ENCODE data around the gene ICOS. TPM values are rescaled to one million over a fixed set of nuclear protein-coding genes. Genes with fewer than 3 reads are reported as not detected.
A peak's percentile ranks its signal among the peaks of the same experiment; 100 is the strongest.

ICOS gene
- total RNA-seq, 1 experiment from 2014 or later, result not detected

DNA sequence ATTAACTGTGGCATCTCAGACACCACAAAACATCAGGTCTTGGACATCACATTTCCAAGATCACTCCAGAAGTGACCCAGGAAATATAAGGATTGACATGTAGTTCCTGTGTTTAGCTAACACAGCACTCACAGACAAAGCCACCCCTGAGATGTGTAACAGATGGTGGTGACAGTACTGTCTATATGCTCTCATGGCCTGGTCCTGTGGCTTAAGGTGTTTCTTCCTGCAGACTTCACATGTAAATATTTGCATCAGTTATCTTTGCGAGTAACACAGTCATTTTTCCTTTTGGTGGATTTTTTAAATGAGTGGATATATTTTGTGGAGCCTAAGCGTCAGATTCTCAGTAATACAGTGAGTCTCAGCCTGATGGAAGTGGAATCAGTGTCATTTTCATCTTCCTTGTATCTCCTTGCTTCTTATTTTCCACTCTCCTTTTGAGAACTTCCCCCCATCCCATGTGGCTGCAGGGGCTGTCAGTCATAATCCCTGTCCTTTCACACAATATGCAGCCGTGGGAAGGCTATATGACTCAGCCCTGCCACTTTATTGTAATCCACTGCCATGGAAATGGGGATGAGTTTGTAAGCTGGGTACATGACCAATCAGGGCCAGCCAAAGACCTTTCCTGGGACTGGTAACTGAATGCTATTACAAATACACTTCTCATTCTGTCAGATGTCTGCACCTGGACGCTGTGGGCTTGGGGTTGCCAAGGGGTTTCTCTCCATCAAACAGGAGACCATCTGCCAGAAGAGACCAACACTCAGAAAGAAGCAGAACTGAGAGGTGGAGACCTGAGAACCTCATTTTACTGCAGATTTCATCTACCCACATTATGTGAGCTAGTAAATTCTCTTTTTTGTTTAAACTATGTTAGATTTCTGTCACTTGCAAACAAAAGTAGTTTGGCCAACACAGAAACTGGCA is 74.3 kb downstream of the ICOS start:
- DNase-seq (ENCODE audit: low read depth), result peak; percentile 23

Other genes starting within 250 kb of the ICOS start
- not detected in 2 replicates for gene CD28, start 230.1 kb upstream of the ICOS start, total RNA-seq (2014; rRNA removed; shearing (Covaris generic))
- not detected in 2 replicates for gene CTLA4, start 69.0 kb upstream of the ICOS start, total RNA-seq (2014; rRNA removed; shearing (Covaris generic))

Measured in Daoy (cell line).